Mucosa of descending colon (tissue), 3 donors: ENCODE measurements around the gene FAM53C. TPM values are rescaled to one million over a fixed set of nuclear protein-coding genes. Genes with fewer than 3 reads are reported as not detected.

Experiments
- ATAC-seq: fragments of 200-7000 bp; cut with Tn5 transposase; one replicate; pipeline ENCODE4 v1.9.1; 2020; ENCODE audit warnings: mild to moderate bottlenecking, moderate library complexity
- DNase-seq, 3 donors: peaks; one replicate each; pipeline ENCODE4 v3.0.0-alpha.2; 2020
- H3K36me3 ChIP-seq: fragments of 200-600 bp; one replicate; pipeline ENCODE4 v1.8.0; 2021; ENCODE audit warnings: low read depth, mild to moderate bottlenecking
- H3K4me1 ChIP-seq: fragments of 200-600 bp; one replicate; pipeline ENCODE4 v1.8.0; 2021; ENCODE audit warnings: low read depth, mild to moderate bottlenecking
- H3K4me3 ChIP-seq: fragments of 200-600 bp; one replicate; pipeline ENCODE4 v1.8.0; 2021; ENCODE audit warnings: mild to moderate bottlenecking
- H3K9me3 ChIP-seq: fragments of 200-600 bp; one replicate; pipeline ENCODE4 v1.8.0; 2021; ENCODE audit warnings: mild to moderate bottlenecking
- CTCF ChIP-seq: fragments of 200-600 bp; IDR thresholded peaks from one replicate; pipeline ENCODE4 v1.8.0; 2022; ENCODE audit warnings: antibody characterized with exemption, mild to moderate bottlenecking
- intact Hi-C, 2 donors: fragments of 100-400 bp; cut with DNase I in 1 of 2; cut with micrococcal nuclease in 1 of 2; formaldehyde crosslinking; loops; one replicate each; pipeline versions ENCODE4 v1.11.0 to v1.11.1; 2022; cut with DNase I, micrococcal nuclease
- total RNA-seq, 3 donors: library from RNA; stranded (reverse); fragmentation: NEBNext Ultra II Directional in 2 of 3; extraction: Animal tissue kit (Norgen Biotek cat#: 25700) in 2 of 3; gene quantifications; one replicate each; pipeline versions ENCODE4 v1.2.1 to v1.2.4, GENCODE V29; 2021 to 2023
- donor health status: DM: no; HTN: no; CAD: no; lungs with moderate emphysema.
- donor health status: DM: no; HTN: no; CAD: no.
- donor health status: DM: no; HTN: yes; CAD: no.

The FAM53C gene
- total RNA-seq, 3 donors from 2014 or later, result 14.4 to 33.5 (median 14.5) TPM

- peak in 1 of 3 donors; percentile 35 for DNase-seq
- Histone ChIP-seq H3K36me3 (no peaks in the 10 kb centered on the region), H3K4me1 (peaks cover 18% of the 10 kb centered on the region), H3K9me3 (no peaks in the 10 kb centered on the region), H3K4me3 (no peak overlapping the region)
- TF ChIP-seq CTCF, result no peak
- intact Hi-C loops, result no loop called here
- peak; percentile 5 for ATAC-seq
Measured at GRCh38 chr5:138354926-138355378, 16.9 kb downstream of the FAM53C start.

GRCh38 chr5:138359621-138360020, 21.6 kb downstream of the FAM53C start:
- peaks cover 12% of the 10 kb centered on the region for H3K4me1 ChIP-seq
- no peak for TF ChIP-seq CTCF
- intact Hi-C loops, result no loop called here

DNA sequence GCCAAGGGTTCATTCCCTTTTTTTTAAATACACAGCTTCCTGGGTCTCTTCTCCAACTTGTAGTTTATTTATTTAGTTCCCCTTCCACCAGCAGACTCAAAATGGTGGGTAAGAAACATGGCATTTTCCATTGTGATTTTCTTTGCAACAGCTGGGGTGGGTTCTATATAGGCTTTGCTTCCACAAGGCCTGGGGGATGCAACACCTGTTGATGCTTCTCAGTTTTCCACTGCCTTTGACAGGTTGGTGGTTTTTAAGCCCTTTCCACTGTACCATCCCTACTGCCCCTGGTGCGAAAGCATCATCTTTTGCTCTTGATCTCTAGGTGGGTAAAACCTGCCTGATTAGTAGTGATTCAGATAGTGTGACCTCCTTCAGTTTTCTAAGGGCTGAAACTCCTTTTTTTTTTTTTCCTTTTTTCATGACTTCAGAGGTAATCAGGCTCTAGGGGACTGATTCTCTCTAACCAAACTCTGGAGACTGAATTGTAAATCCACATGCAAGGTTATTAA, 22.9 kb downstream of the FAM53C start:
- DNase-seq, result no peak
- TF ChIP-seq CTCF, result no peak
- Histone ChIP-seq H3K36me3 (no peaks in the 10 kb centered on the region), H3K9me3 (no peaks in the 10 kb centered on the region), H3K4me3 (no peak overlapping the region), H3K4me1 (peaks cover 2% of the 10 kb centered on the region)
- ATAC-seq, result no peak
- intact Hi-C loops, result no loop called here

More at GRCh38 chr5:138359621-138360020, 21.6 kb downstream of the FAM53C start:
- no peaks in the 10 kb centered on the region for H3K9me3 ChIP-seq
- DNase-seq, result no peak
- H3K4me3 ChIP-seq, result no peak overlapping the region
- no peak for ATAC-seq
- no peaks in the 10 kb centered on the region for H3K36me3 ChIP-seq

GRCh38 chr5:138364576-138364975, 26.5 kb downstream of the FAM53C start:
- intact Hi-C loops, result no loop called here
- H3K9me3 ChIP-seq, result no peaks in the 10 kb centered on the region
- no peak overlapping the region for H3K4me3 ChIP-seq
- no peak for TF ChIP-seq CTCF
- H3K4me1 ChIP-seq, result peaks cover 8% of the 10 kb centered on the region
- ATAC-seq (no peak), DNase-seq (no peak)
- no peaks in the 10 kb centered on the region for H3K36me3 ChIP-seq

DNA sequence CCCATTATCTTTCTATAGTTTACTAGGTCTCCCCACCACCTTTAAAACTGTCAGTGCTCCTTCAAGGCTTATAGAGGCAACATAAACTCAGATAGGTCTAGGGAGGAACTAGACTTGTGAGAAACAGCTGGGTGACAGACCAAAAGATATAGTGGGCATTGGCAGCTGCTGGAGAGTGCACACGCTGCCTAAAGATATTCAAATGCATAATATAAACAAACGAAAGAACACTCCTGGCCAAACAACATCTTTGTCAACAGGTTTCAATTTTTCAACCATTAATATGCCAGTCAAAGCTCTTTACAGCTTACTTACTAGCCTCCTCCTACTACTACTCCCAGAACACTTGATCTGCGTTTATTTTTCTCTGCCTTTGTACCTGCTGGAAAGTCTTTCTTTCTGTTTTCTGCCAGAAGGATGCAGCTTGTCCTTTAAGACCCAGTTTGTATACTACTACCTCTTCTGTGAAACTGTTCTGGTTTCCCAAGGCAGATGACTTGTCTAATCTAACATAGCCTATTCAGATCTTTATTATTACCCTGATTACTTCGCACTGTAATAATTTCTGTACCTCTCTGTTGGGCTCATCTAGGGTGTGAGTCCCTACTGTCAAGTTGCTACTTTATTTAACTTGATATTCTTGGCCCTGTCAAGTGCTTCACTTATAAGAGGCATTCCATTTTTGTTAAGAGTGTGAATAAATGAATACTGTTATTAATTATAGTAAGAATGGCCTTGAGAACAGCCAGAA, 28.7 kb downstream of the FAM53C start:
- ATAC-seq, result no peak
- DNase-seq, result no peak
- Histone ChIP-seq H3K9me3 (no peaks in the 10 kb centered on the region), H3K4me3 (no peak overlapping the region), H3K4me1 (peaks cover 8% of the 10 kb centered on the region), H3K36me3 (no peaks in the 10 kb centered on the region)
- no peak for TF ChIP-seq CTCF
- intact Hi-C loops, result no loop called here
